ENCODE data around the gene RBMS3.

RBMS3 gene

GRCh38 chr3:29275309-29275708 lies 5.6 kb upstream of the RBMS3 start:
- no peak for DNase-seq

DNA sequence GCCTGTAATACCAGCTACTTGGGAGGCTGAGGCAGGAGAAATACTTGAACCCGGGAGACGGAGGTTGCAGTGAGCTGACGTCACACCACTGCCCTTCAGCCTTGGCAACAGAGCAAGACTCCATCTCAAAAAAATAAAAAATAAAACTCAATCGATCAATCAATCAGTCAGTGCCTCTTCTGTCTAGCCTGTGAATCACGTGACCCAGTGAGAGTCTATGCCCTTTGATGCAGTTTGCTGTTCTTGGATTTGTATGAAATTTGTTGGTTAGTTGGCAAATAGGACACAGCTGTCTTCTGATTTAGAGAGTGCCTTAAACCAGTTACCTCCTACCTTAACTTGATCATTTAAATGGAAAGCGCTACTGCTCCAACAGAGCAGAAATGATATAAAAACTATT lies 3.6 kb upstream of the RBMS3 start:
- no peak for DNase-seq

DNA sequence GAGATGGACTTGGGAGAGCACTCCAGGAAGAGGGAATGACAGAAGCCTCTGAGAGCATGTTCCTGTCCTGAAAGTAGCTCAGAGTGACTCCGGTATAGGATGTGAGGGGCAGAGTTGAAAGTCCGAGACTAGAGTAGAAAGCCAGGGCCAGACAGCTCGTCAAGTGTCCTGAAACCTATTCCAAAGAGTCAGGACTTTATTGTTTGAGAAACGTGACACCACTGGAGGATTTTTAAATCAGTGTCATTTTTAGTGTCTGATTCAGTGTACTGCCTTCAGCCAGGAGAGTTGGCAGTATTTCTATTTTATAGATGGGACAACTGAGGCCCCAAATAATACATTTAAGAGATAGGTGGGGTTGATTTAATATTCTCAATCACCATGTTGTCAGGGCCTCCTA lies 1.6 kb upstream of the RBMS3 start:
- DNase-seq: no peak

- DNase-seq: peak; percentile 28
Observed at GRCh38 chr3:29279806-29280205, 1.1 kb upstream of the RBMS3 start.

DNA sequence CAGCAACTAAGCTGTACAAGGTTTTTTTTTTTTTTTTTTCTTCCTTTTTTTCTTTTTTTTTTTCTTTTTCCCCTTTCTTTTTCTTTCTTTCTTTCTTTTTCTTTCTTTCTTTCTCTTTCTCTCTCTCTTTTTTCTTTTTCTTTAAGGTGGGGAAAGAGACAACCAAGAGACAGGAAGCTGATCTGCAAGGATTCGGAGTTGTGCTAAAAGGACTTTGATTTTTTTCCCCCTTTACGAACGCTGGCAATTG lies 148 bp downstream of the RBMS3 start:
- peak; percentile 70 for DNase-seq

DNA sequence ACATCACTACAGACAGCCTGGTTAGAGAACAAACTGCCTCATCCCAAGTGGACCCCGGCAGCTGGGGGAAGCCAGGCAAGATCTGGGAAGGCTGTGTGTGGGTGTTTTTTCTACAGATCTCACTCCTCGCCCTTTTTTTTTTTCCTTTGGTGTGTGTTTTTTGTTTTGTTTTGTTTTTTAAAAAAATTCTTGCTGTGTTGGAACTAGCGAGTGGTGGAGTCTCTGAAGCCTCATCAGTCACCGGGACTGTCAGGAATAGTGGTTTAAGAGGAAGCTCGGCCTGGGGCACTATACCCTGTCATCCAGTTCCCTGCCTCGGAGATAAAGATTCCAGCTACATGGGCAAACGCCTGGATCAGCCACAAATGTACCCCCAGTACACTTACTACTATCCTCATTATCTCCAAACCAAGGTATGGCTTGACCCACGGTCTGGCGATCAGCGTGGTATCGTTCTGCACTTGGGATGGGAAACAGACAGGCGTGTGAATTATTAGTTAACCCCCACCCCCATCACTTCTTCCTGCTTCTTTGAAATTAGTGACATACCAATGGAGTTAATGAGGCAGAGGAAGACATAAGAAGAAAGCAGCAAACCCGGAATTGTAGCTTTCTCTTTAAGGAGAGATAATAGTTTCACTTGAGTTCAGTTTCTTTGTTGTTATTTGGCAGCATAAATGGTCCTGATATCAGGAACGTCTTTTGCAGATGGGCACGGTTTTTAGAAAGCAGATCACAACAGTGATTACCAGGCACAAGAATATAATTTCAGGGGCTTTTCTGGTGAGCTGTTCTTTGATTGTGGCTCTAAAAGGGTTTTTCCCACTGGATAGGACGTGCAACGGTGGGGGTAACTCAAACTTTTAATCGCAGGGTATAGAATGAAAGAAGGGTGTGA lies 722 bp downstream of the RBMS3 start:
- DNase-seq: peak; percentile 73

DNA sequence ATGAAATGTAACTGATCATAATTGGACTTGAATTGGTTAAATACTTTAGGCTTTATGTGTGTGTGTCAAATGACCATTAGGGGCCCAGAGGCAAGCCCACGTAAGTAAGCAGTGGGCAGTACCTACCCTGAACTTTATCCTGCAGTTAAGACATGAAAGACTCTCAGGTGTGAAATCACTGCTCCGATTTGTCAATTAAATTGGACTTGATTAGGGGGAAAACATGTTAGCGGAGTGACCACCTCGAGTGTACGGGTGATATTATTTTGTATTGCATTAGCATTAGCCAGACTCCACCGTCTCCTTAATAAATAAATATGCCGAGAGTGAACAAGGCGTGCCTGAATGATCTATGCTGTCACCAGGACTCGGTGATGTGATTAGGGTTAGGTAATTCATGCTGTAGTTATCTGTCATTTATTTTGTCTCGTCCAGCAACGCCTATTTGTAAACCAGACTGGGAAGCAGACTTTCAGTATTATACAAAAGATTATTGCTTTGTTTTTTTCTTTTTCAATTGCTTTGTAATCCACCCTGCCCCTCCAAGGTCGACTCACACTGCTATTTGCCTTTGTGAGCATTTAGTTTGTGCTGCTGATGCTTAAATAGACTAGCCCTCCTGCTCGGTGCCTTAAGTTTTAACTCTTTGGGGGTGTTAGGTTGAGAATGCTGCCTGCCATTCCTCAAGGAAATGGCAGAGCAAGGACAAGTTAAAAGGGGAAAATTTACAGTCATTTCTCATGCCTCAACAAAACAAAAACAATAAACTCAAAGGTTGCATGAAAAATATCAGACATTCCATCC lies 1.8 kb downstream of the RBMS3 start:
- DNase-seq: peak; percentile 58

DNA sequence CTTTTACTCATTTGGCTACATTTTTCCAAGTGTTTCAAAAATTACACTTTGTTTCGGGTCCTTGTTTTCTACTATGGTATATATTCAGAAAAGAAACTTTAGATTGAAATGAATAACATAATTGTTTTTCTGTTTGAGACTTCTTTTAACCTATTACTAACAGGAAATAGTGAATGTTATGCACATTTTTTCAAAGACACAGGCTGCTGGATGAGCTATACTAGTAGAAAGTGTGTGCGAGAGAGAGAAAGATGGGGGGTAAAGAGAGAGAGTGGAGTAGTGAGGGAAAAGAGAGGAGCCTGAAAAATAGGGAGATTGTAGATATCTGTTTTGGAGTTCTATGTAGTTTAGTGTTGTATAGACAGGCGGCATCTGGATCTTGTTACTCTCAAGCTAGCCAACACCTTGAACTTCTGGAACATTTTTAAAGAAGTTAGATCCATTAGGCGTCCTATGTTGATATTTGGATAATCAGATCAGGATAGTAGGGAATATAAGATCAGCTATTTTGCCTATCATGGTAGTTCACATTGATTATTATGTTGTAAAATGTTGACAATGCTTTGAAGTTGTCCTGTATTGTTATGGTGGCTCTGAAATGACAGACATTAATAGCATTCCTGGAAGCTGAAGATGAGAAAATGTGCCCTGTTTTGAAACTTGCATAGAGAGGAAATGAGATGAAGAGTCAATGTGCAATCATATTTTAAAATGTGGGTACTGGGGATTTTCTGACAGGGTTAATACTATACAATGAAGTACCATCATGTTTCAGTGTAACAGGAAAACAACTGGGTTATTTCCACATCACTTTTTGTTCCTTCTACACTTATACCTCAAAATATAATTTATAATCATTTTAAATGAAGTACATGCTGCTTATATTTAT lies 2.6 kb downstream of the RBMS3 start:
- DNase-seq: no peak

DNA sequence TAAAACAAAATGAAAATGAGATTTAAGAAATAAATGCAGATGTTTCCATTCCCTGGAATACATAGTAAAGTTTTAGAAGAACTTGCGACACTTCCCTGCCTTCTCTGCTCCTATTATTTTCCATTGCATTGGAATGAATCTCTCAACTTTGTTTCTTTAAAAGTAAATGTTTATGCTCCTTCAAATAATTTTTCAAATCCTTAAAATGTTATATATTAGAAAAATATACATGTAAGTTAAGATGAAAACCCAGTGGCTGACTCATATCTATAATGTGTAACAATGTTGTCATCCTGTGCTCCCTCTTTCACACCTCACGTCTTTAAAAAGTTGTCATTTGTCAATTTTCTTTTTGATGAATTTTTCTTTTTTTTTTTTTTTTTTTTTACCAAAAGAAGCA lies 3.6 kb downstream of the RBMS3 start:
- no peak for DNase-seq

GRCh38 chr3:29285471-29286071 lies 4.7 kb downstream of the RBMS3 start:
- peak; percentile 45 for DNase-seq

GRCh38 chr3:29286478-29287240 lies 5.8 kb downstream of the RBMS3 start:
- DNase-seq: no peak

GRCh38 chr3:29290596-29290995 lies 9.7 kb downstream of the RBMS3 start:
- DNase-seq: no peak

GRCh38 chr3:29291260-29291981 lies 10.6 kb downstream of the RBMS3 start:
- no peak for DNase-seq

- DNase-seq: no peak
Observed at GRCh38 chr3:29291982-29292363, 11.1 kb downstream of the RBMS3 start.

GRCh38 chr3:29293421-29293820 lies 12.6 kb downstream of the RBMS3 start:
- no peak for DNase-seq

DNA sequence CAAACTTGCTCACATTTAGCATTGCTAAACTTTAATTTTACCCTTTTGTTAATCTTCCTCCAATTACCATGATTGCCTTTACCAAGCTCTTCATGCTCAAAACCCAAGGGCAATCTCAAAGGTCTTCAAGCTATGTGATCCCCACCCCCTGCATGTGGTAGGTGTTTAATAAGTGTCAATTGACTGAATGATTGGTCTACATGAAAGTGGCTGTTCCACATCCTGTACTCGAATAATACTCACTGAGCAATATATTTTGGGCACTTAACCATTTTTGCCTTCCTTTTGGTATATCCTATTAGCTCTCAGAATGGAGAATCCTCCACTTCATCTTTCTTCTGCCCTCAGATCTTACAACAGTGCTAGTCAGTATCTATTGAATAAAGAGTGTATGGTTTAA lies 17.1 kb downstream of the RBMS3 start:
- no peak for DNase-seq

DNA sequence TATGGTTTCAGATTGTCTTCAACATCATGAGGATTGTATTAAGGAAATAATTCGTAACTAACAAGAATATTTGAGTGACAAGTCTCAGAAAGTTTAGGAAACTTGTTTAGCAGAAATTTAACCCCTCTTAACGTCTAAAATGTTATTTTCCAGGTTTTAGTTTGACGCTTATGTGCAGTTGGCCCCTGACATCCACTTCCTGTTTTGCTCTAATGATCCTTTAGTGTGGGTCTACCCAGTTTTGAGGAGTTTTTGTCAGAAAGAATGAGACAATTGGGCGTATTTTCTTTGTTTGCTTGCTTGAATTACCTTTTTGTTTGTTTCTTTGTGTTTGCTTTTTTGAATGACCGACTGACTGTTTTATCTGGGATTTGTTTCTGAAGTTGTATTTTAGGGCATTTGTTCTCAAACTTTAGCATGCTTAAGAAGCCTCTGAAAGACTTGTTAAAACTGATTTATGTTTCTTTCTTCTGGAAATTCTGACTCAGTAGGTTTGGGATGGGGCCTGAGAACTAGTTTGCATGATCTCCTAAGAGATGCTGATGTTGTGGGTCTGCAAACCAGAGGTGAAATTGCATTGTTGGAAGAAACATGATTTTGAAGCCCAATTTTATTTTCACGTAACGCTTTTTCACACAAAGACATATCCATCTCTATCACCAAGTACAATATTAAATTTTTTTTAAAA lies 20.6 kb downstream of the RBMS3 start:
- DNase-seq: no peak

DNA sequence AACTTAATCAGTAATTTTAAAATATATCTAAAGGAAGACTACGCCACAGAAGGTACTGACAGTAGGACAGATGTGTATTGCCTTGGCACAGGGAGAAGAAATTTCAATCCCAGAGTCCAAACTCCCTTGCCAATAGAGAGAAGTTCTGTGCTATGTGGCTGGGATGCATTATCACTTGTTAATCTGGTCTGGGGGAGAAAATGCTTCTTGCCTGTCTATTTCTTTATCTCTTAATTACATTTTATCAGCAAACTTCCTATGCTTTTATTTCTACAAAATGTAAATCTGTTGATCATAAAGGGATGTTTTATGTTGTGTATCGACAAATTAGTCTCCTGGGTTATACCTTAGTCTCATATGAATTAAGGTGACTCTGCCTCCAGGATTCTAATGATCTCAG lies 21.7 kb downstream of the RBMS3 start:
- DNase-seq: no peak

- DNase-seq: no peak
Observed at GRCh38 chr3:29307295-29307694, 26.4 kb downstream of the RBMS3 start.

DNA sequence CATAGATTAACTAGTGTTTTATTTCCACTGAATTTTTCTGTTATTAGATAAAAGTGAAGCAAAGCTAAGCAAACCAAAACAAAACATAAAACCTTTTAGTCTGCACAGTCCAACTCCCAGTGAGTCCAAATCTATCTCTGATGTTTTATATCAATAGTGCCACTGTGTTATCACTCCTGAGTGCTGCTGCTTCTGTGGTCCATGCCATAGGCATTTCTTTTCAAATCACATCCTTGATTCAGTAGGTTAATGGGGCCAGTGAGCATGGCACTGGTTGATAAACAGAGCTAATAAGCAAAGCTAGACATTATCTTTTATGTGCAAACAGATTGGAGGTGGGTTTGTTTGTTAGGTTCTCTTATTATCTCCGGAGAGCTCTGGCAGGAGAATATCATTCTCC lies 30.0 kb downstream of the RBMS3 start:
- no peak for DNase-seq

Data from right kidney (tissue), 1 donor.